Activated CD4-positive, alpha-beta T cell treated with anti-CD3 and anti-CD28 coated beads for 48 hours (primary cell): Measurements from ENCODE around the gene MAGEF1.

Source experiments
- DNase-seq: peaks from one replicate; pipeline ENCODE4 v3.0.0-alpha.2; 2020

Gene MAGEF1

GRCh38 chr3:184688251-184688881 lies 23.5 kb downstream of the MAGEF1 start:
- no peak for DNase-seq

GRCh38 chr3:184687363-184688015 lies 24.4 kb downstream of the MAGEF1 start:
- DNase-seq: no peak

- no peak for DNase-seq
Measured at GRCh38 chr3:184685646-184686045, 26.2 kb downstream of the MAGEF1 start.

- DNase-seq: no peak
Measured at GRCh38 chr3:184685055-184685454, 26.8 kb downstream of the MAGEF1 start.

GRCh38 chr3:184683900-184684560 lies 27.8 kb downstream of the MAGEF1 start:
- DNase-seq: no peak

- DNase-seq: no peak
Measured at GRCh38 chr3:184683234-184683633, 28.6 kb downstream of the MAGEF1 start.

- no peak for DNase-seq
Measured at GRCh38 chr3:184682671-184683070, 29.2 kb downstream of the MAGEF1 start.

GRCh38 chr3:184680385-184681345 lies 31.2 kb downstream of the MAGEF1 start:
- no peak for DNase-seq

- DNase-seq: no peak
Measured at GRCh38 chr3:184679056-184679816, 32.6 kb downstream of the MAGEF1 start.

GRCh38 chr3:184678317-184679055 lies 33.4 kb downstream of the MAGEF1 start:
- no peak for DNase-seq

- no peak for DNase-seq
Measured at GRCh38 chr3:184677344-184678316, 34.2 kb downstream of the MAGEF1 start.

GRCh38 chr3:184676927-184677326 lies 34.9 kb downstream of the MAGEF1 start:
- DNase-seq: no peak

GRCh38 chr3:184674626-184675025 lies 37.2 kb downstream of the MAGEF1 start:
- no peak for DNase-seq

GRCh38 chr3:184672977-184673870 lies 38.6 kb downstream of the MAGEF1 start:
- DNase-seq: no peak

GRCh38 chr3:184672335-184672734 lies 39.5 kb downstream of the MAGEF1 start:
- DNase-seq: no peak

- no peak for DNase-seq
Measured at GRCh38 chr3:184670091-184670602, 41.7 kb downstream of the MAGEF1 start.

GRCh38 chr3:184669578-184669977 lies 42.3 kb downstream of the MAGEF1 start:
- no peak for DNase-seq

- DNase-seq: no peak
Measured at GRCh38 chr3:184666442-184666841, 45.4 kb downstream of the MAGEF1 start.

- no peak for DNase-seq
Measured at GRCh38 chr3:184665101-184665500, 46.8 kb downstream of the MAGEF1 start.
